NCI-H460 (cell line): ENCODE results near the gene NOCT. TPM values are rescaled to one million over a fixed set of nuclear protein-coding genes. Genes with fewer than 3 reads are reported as not detected.

Experiments used
- small RNA-seq, 2 experiments: library from RNA; depleted of rRNA; stranded (forward); fragments of <200 nt; gene quantifications; one replicate each; pipeline ENCODE3, GENCODE V24; 2014
- total RNA-seq: library from RNA; depleted of rRNA; stranded (reverse); fragments of >200 nt; shearing (Covaris generic); gene quantifications from 2 replicates; pipeline ENCODE4 v1.2.3, GENCODE V29; 2014; rRNA removed

Gene NOCT
- total RNA-seq, 1 experiment from 2014 or later: 19.7 TPM

Small RNAs within 50 kb of the gene (small RNA-seq; reads per million reads assigned to genes)
- gene RNU6-531P: 0 reads per million in 2 experiments

Other genes starting within 250 kb of the NOCT start
- gene ELF2, start 161.4 kb downstream of the NOCT start, total RNA-seq: 23.0 and 23.7 TPM in 2 replicates